GM12892 (cell line): ENCODE data around the gene SLC8B1.

Experiments
- POLR2A ChIP-seq: IDR thresholded peaks from 2 replicates; pipeline ENCODE4 v1.6.1; 2011; ENCODE audit warnings: low read depth, low read length, control low read depth
- POLR2AphosphoS5 ChIP-seq: IDR thresholded peaks from 2 replicates; pipeline ENCODE4 v1.6.1; 2011; ENCODE audit warnings: low read depth, low read length, control low read depth
- TAF1 ChIP-seq: IDR thresholded peaks from 2 replicates; pipeline ENCODE4 v1.6.1; 2011; ENCODE audit warnings: low read depth, mild to moderate bottlenecking, control low read depth, low read length, borderline replicate concordance

DNA sequence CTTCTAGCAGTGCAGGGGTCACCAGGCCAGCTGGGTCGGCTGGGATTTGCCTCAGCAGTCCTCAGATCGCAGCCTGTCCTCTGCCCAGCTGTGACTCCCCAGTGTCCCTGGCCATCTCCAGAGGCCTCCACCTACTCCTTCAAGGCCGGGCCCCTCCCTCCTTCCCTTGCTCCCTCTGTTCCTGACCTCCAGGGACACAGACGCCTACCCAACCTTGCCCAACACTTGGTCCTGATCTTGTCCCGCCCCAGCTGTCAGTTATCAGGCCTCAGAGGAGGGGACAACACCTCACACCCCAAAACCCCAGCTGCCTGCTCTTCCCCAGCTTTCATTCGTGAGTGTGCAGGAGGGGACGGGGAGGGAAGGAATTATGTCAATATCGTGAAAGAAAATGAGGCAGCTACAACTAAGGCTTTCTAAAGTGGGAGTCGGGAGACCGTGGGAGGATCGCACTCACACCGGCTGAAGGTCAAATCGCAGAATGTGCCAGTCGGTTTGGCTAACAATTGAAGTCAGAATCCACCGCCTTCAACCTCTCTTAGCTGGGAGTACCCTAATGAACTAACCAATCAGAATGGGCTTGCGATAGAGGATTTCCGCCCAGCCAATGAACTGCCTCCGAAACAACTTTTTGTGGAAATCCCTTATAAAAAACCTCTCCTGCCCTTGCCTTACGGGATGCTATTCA, 14.1 kb upstream of the SLC8B1 start:
- TF ChIP-seq POLR2A (no peak), POLR2AphosphoS5 (no peak), TAF1 (no peak)
